22Rv1 (cell line): ENCODE results near the gene CYS1.
"Not testable (repeated sequence)": the region's sequence is repeated elsewhere in the genome, so short reads cannot be mapped to it uniquely, and the experiment has no call there.

Experiments used
- H3K27ac ChIP-seq: fragments of 450-650 bp; 2 replicates; pipeline ENCODE4 v1.5.1; 2017
- CTCF ChIP-seq: fragments of 450-650 bp; IDR thresholded peaks from 2 replicates; pipeline ENCODE4 v1.5.1; 2017; ENCODE audit warnings: mild to moderate bottlenecking
- ZFX ChIP-seq: fragments of 450-650 bp; IDR thresholded peaks from 2 replicates; pipeline ENCODE4 v1.6.1; 2017; ENCODE audit warnings: antibody characterized with exemption, borderline replicate concordance

The CYS1 gene

GRCh38 chr2:10103179-10103578 lies 23.0 kb upstream of the CYS1 start:
- TF ChIP-seq CTCF (no peak), ZFX (no peak)
- no peak overlapping the region for H3K27ac ChIP-seq

GRCh38 chr2:10101491-10101890 lies 21.3 kb upstream of the CYS1 start:
- no peak for TF ChIP-seq ZFX
- TF ChIP-seq CTCF, result no peak
- no peak overlapping the region for H3K27ac ChIP-seq

GRCh38 chr2:10097352-10098148 lies 17.3 kb upstream of the CYS1 start:
- TF ChIP-seq CTCF (peak; percentile 98), ZFX (no peak)
- H3K27ac ChIP-seq, result no peak overlapping the region

- no peak overlapping the region for H3K27ac ChIP-seq
- TF ChIP-seq ZFX (no peak), CTCF (no peak)
Observed at GRCh38 chr2:10096641-10097040, 16.4 kb upstream of the CYS1 start.

GRCh38 chr2:10095175-10095574 lies 15.0 kb upstream of the CYS1 start:
- no peak overlapping the region for H3K27ac ChIP-seq
- TF ChIP-seq ZFX (no peak), CTCF (no peak)

GRCh38 chr2:10094271-10094814 lies 14.1 kb upstream of the CYS1 start:
- no peak overlapping the region for H3K27ac ChIP-seq
- TF ChIP-seq ZFX, result no peak
- TF ChIP-seq CTCF, result no peak

GRCh38 chr2:10091889-10092244 lies 11.7 kb upstream of the CYS1 start:
- H3K27ac ChIP-seq, result not testable (repeated sequence)
